ENCODE measurements around the gene GTPBP3.

GTPBP3 gene

DNA sequence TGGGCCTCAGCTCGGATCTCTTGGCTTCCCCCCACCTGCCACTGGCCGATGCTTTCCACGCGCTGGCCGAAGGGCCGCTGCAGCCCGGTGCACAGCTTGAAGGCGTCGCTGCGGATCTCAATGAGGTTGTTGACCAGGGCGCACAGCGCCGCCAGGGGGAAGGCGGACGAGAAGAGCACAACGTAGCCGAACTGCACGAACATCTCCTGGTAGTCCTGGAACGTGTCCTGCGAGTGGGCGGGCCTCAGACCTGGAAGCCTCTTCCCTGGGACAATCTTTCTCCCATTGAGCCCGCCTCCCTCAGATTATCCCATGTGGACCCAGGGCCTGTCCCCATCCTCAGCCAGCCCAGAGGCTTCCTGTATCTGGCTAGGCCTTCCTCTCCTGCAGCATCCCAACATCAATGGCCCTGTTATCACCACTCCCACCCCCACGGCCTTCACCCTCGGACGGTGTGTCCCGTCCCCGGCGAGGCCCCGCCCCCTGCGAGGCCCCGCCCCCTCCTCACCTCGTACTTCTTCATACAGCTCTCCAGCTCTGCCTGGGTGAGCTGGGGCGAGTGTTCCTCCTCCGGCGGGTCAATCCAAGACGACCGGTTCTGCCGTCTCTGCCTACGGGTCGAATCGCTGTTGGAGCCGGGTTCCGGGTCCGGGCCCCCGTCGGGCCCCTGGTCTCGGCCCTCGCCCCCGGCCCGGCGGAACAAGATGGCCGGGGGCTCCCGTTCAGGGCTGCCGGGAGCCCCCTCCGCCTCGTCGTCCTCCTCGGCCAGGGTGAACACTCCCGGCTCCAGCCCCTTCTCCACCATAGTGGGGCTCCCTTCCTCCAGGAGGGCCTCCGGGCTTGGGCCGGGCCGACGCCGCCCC lies 9.5 kb upstream of the GTPBP3 start:
- H3K27ac ChIP-seq (ENCODE audit: low read length): no peak overlapping the region

GRCh38 chr19:17328517-17329365 lies 8.6 kb upstream of the GTPBP3 start:
- no peak for ATAC-seq (ENCODE audit: insufficient read depth, low read depth)
- no peaks in the 10 kb centered on the region for H3K79me2 ChIP-seq (ENCODE audit: insufficient read depth, low read length)
- H2AFZ ChIP-seq (ENCODE audit: low read depth, low read length): no peak overlapping the region
- no peak for TF ChIP-seq CTCF (IDR thresholded peaks at IDR 0.05; ENCODE audit: borderline replicate concordance, extremely low read depth, low read length, poor library complexity, severe bottlenecking)
- no peak for TF ChIP-seq EZH2 (IDR thresholded peaks at IDR 0.05; ENCODE audit: borderline replicate concordance, low read depth, low read length, severe bottlenecking)
- peaks cover 12% of the 10 kb centered on the region for H3K4me1 ChIP-seq (ENCODE audit: insufficient read depth, low read length)
- H3K4me2 ChIP-seq (ENCODE audit: insufficient read depth, low read length): no peak overlapping the region
- no peaks in the 10 kb centered on the region for H3K27me3 ChIP-seq (ENCODE audit: insufficient read depth, low read length, poor library complexity)
- H3K9me3 ChIP-seq (ENCODE audit: insufficient read depth, low read length, severe bottlenecking): no peaks in the 10 kb centered on the region
- H3K36me3 ChIP-seq (ENCODE audit: insufficient read depth, low read length): peaks cover 13% of the 10 kb centered on the region
- H4K20me1 ChIP-seq (ENCODE audit: insufficient read depth, low read length): peaks cover 4% of the 10 kb centered on the region; the same call in 1 of the 2 replicates
- H3K27ac ChIP-seq (ENCODE audit: low read length): no peak overlapping the region
- no peak overlapping the region for H3K4me3 ChIP-seq (ENCODE audit: low read depth in 1 of 2, low read length in 2 of 2)
- DNase-seq: no peak
- H3K9ac ChIP-seq (ENCODE audit: low read depth, low read length): no peak overlapping the region

More for the DNA sequence above, 9.5 kb upstream of the GTPBP3 start:
- H4K20me1 ChIP-seq (ENCODE audit: insufficient read depth, low read length): no peaks in the 10 kb centered on the region
- TF ChIP-seq CTCF (IDR thresholded peaks at IDR 0.05; ENCODE audit: borderline replicate concordance, extremely low read depth, low read length, poor library complexity, severe bottlenecking): no peak
- no peak for TF ChIP-seq EZH2 (IDR thresholded peaks at IDR 0.05; ENCODE audit: borderline replicate concordance, low read depth, low read length, severe bottlenecking)
- peaks cover 4% of the 10 kb centered on the region for H3K4me1 ChIP-seq (ENCODE audit: insufficient read depth, low read length)
- H3K9ac ChIP-seq (ENCODE audit: low read depth, low read length): no peak overlapping the region
- H3K27me3 ChIP-seq (ENCODE audit: insufficient read depth, low read length, poor library complexity): no peaks in the 10 kb centered on the region
- no peaks in the 10 kb centered on the region for H3K79me2 ChIP-seq (ENCODE audit: insufficient read depth, low read length)
- H2AFZ ChIP-seq (ENCODE audit: low read depth, low read length): no peak overlapping the region
- no peaks in the 10 kb centered on the region for H3K9me3 ChIP-seq (ENCODE audit: insufficient read depth, low read length, severe bottlenecking)
- peaks cover 8% of the 10 kb centered on the region for H3K36me3 ChIP-seq (ENCODE audit: insufficient read depth, low read length)
- ATAC-seq (ENCODE audit: insufficient read depth, low read depth): no peak
- no peak for DNase-seq
- no peak overlapping the region for H3K4me3 ChIP-seq (ENCODE audit: low read depth in 1 of 2, low read length in 2 of 2)
- H3K4me2 ChIP-seq (ENCODE audit: insufficient read depth, low read length): no peak overlapping the region

GRCh38 chr19:17329366-17330261 lies 7.7 kb upstream of the GTPBP3 start:
- Histone ChIP-seq H3K27ac (ENCODE audit: low read length) (no peak overlapping the region), H3K27me3 (ENCODE audit: insufficient read depth, low read length, poor library complexity) (no peaks in the 10 kb centered on the region), H3K4me2 (ENCODE audit: insufficient read depth, low read length) (no peak overlapping the region), H2AFZ (ENCODE audit: low read depth, low read length) (no peak overlapping the region), H3K79me2 (ENCODE audit: insufficient read depth, low read length) (no peaks in the 10 kb centered on the region), H3K9ac (ENCODE audit: low read depth, low read length) (no peak overlapping the region), H3K36me3 (ENCODE audit: insufficient read depth, low read length) (peaks cover 13% of the 10 kb centered on the region), H3K9me3 (ENCODE audit: insufficient read depth, low read length, severe bottlenecking) (no peaks in the 10 kb centered on the region), H4K20me1 (ENCODE audit: insufficient read depth, low read length) (peaks cover 4% of the 10 kb centered on the region; the same call in 1 of the 2 replicates), H3K4me1 (ENCODE audit: insufficient read depth, low read length) (peaks cover 20% of the 10 kb centered on the region), H3K4me3 (ENCODE audit: low read depth in 1 of 2, low read length in 2 of 2) (no peak overlapping the region)
- DNase-seq: no peak
- no peak for ATAC-seq (ENCODE audit: insufficient read depth, low read depth)
- TF ChIP-seq EZH2 (IDR thresholded peaks at IDR 0.05; ENCODE audit: borderline replicate concordance, low read depth, low read length, severe bottlenecking): no peak
- TF ChIP-seq CTCF (IDR thresholded peaks at IDR 0.05; ENCODE audit: borderline replicate concordance, extremely low read depth, low read length, poor library complexity, severe bottlenecking): no peak

All from DND-41 (cell line).